OCI-LY1 (cell line): ENCODE measurements around the gene RAI14.

Experiments used
- CTCF ChIP-seq: fragments of 200-600 bp; sonication (generic), shearing (Covaris generic); IDR thresholded peaks from 2 replicates; pipeline ENCODE4 v1.5.1; 2017; ENCODE audit warnings: mild to moderate bottlenecking, antibody characterized with exemption, low read length, moderate library complexity, mixed read lengths
- EZH2 ChIP-seq: fragments of 200-600 bp; sonication (generic), shearing (Covaris generic); IDR thresholded peaks from 2 replicates; pipeline ENCODE4 v1.8.0; 2017; ENCODE audit warnings: borderline replicate concordance, mixed run types, mild to moderate bottlenecking, antibody characterized with exemption, low read length, moderate library complexity, mixed read lengths

DNA sequence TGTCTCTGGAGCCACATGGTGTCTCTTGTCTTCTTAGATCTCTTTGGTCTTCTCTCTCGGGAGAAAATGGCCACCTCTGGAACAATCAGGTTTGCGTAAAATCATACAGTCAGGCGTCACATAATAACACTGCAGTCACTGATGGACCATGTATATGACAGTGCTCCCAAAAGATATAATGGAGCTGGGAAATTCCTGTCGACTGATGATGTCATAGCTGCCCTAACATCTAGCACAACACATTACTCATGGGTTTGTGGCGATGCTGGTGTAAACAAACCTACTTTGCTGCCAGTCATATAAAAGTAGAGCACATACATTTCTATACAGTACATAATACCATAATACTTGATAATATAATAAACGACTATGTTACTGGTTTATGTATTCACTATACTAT, 30.1 kb upstream of the RAI14 start:
- TF ChIP-seq CTCF (no peak), EZH2 (no peak)
